ENCODE data around the gene PAK6.

The PAK6 gene

GRCh38 chr15:40293905-40294895 is 55.3 kb downstream of the PAK6 start:
- DNase-seq: no peak

DNA sequence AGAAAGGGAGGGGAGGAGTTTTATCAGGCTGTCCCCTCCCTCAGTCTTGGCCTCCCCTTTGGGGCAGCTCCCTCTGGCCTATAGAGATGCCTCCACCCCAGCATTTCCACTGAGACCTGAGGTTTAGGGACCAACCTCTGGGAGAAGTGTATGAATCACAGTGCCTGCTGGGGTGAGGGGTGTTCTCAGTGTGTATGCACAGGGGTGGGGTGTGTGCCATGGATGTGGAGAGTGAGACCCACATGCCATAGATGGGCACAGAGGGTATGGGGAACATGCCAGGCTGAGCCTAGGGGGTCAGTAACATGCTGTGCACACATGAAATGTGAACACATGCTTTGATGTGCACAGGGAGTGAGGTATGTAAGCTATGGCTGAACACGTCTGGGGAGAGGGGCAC is 56.4 kb downstream of the PAK6 start:
- DNase-seq: no peak

DNA sequence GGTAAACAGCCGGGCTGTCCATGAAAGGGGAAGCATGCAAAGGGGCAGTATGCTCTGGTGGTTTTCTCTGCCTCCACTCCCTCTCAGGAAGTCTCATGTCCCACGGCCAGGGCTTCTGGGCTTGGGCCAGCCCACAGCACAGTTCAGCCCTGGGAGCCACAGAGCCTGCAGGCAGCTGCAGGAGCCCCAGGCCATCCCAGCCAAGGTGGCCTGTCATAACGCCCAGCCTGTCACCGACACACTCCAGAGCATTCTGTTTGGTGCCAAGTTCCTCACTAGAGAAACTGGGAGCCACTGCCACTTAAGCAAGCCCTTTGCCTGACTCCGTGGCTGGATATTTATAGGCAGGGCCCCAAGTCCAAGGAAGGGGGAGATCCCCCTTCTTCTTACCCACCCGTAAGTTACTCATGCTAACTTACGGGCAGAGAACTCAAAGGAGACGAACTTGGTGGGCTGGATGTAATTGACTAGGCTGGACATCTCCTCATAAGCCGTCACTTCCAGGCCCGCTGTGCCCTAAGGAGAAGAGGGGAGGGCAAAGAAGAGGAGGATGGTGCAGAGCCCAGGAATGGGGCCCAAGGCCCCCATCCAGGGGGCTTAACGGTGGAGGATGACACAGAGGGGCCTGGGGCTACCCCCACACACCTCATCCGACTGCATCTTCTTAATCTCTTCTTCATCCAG is 57.2 kb downstream of the PAK6 start:
- DNase-seq: no peak

DNA sequence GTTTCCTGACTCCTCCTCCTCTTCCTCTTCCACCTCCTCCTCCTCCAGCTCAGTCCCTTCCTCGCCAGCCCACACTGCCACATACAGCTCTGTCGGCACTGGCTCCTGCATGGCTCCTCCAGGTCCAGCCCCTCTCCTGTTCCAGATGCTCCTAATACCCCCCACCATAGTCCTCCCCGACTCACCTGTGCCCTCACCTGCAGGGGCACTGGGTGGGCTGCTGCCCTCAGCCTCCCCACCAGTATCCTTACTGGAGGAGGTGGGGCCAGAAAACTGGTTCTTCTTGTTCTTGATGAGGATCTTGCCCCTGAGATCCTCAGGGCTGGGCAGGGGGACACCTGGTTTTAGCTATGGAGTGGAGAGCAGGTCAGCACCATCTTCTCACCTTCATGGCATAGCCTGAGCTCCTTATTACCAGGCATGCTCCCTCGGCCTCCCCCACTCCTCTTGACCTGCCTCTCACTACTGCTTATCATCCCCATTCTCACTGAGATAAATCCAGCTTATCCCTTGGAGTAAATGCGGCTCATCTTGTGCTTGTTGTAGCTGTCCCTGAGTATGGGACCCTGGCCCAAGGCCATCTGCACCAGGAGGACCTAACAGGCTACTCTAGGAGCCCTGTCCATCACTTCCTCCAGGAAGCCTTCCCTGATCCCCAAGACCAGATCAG is 57.8 kb downstream of the PAK6 start:
- DNase-seq: no peak

GRCh38 chr15:40297356-40297755 is 58.5 kb downstream of the PAK6 start:
- no peak for DNase-seq

- DNase-seq: no peak
Measured at GRCh38 chr15:40298216-40298935, 59.5 kb downstream of the PAK6 start.

GRCh38 chr15:40300367-40300766 is 61.5 kb downstream of the PAK6 start:
- no peak for DNase-seq

GRCh38 chr15:40300771-40301170 is 61.9 kb downstream of the PAK6 start:
- DNase-seq: no peak

DNA sequence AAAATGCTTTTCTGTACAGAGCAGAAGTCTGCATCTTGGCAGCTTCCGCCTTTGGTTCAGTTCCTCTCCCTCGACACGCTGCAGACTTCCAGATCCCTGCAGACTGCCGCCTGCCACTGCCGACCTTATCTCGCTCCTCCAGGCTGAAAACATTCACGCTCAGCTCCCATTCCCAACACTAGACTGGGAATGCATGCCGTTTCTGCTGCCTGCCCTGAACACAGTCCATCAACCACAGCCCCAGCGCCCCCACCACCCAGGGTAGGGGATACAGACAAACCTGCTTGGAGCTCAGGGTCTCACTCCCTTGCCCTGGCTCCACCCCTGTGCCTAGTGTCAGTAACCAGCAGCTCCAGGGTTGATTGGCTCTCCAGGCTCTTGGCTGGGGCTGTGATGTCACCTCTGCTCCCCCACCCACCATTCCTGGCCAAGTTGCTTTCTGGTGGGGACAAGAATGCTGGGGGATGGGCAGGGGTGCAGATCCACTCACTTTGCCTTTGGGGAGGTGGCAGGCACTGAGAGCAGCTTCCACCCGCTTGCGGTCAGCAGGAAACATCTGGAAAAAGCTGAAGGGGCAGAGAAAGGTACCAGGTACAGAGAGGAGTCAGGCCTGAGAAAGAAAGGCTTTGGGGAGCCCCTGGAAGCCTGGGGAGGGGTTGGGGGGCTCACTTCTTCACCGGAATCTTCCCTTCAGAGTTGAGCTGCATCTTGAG is 62.8 kb downstream of the PAK6 start:
- DNase-seq: no peak

GRCh38 chr15:40302288-40302886 is 63.5 kb downstream of the PAK6 start:
- no peak for DNase-seq

- DNase-seq: no peak
Measured at GRCh38 chr15:40302981-40303380, 64.1 kb downstream of the PAK6 start.

GRCh38 chr15:40303576-40303975 is 64.7 kb downstream of the PAK6 start:
- no peak for DNase-seq

GRCh38 chr15:40305281-40305680 is 66.4 kb downstream of the PAK6 start:
- no peak for DNase-seq

DNA sequence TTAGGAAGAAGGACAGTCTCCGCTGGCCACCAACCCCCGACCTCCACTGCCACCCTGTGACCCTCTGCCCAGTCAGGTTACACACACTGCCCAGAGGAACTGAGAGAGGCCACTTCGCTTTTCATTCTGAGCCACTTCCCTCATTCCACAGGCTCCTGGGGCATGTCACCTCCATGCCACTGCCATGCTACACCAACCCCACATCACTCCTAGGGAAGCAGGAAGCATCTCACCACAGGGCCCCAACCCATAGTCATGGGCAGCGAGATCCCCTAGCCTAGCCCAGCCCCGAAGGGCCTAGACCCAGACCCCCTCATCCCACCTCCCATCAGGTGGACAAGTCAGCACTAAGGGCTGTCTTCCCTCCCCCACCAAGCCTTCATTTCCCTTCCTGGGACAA is 67.5 kb downstream of the PAK6 start:
- no peak for DNase-seq

GRCh38 chr15:40306908-40307307 is 68.0 kb downstream of the PAK6 start:
- DNase-seq: no peak

GRCh38 chr15:40307421-40308211 is 68.8 kb downstream of the PAK6 start, which contains the start of gene PLCB2:
Gene PLCB2, minus strand, starts transcription at chr15:40307935. Its CDS starts 263 bp downstream, at chr15:40307672.
- DNase-seq: no peak

- no peak for DNase-seq
Measured at GRCh38 chr15:40309344-40309862, 70.5 kb downstream of the PAK6 start.

DNA sequence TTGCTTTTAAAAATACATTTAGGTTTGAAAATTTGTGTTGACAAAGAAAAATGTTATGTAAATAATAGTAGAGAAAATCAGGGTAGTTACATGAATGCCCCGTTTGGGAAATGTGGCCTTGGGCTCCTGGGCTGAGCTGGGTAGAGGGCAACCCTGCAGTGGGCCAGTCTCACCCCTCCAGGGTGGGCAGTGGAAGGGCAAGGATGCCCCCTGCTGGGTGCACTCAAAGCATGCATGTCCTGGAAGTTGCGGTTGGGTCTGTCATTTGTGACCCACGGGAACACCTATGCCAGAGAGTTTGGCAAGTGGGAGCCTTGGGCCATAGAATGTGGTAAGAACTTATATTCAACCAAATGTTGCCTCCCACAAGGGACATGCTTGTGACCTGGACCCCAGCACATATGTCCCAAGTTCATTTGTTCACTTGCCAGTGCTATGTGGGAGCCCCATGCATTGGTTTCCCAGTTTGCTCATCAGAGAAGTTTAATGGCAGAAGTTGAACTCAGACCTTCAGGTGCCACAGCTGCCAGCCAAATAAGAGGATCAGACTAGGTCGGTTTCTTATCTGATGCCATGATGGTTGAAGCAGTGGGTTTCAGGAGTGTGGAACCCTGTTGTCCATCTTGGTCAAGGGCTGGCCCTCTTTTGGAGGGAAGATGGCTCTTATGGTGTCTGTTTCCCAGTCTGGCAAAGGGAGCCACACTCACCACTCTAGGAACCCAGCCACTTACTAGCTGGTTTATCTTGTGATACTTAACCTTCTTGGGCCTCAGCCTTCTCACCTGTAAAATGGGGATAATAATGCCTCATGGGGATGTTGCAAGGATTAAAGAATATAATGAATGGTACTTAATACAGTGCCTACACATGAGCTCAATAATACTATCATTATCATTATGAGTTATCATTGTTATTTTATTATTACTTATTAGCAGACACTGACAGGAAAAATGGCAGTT is 71.4 kb downstream of the PAK6 start:
- DNase-seq: no peak

DNA sequence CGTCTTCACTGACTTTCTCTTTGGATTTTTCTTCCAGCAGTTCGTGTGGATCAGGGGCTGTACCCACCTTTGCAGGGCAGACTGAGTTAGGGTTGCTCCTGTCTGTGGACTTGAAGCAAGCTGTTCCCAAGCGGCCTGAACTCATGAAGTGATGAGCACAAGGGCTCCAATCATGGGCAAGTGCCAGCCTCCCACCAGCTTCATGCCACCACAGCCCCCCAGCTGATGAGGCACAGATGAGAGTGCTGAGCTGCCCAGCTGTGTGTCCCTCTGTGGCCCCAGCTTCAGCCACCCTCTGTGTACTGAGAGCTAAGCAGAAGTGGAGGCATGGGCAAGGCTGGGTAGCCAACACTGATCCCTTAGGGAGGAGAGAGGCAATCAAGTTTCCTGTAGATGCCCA is 72.1 kb downstream of the PAK6 start:
- no peak for DNase-seq

Data from SIG-M5 (cell line).